Trophoblast cell (in vitro differentiated cells and primary cell): ENCODE measurements around the gene DLX6.

Source experiments
- DNase-seq, 2 donors: peaks; one replicate each; pipeline ENCODE4 v3.0.0-alpha.2; 2016
- H2AFZ ChIP-seq: 2 replicates; pipeline ENCODE4 v1.6.1; 2013; ENCODE audit warnings: low read length, moderate library complexity, mild to moderate bottlenecking; ENCODE audit not compliant: insufficient read depth, poor library complexity
- H2AK5ac ChIP-seq: 2 replicates; pipeline ENCODE4 v1.6.1; 2013; ENCODE audit warnings: mild to moderate bottlenecking, low read length
- H2BK120ac ChIP-seq: 2 replicates; pipeline ENCODE4 v1.6.1; 2013; ENCODE audit warnings: low read length, mild to moderate bottlenecking, moderate library complexity; ENCODE audit not compliant: insufficient read depth, poor library complexity
- H2BK12ac ChIP-seq: 2 replicates; pipeline ENCODE4 v1.6.1; 2013; ENCODE audit warnings: mild to moderate bottlenecking, low read length, moderate library complexity
- H2BK5ac ChIP-seq: 2 replicates; pipeline ENCODE4 v1.6.1; 2013; ENCODE audit warnings: low read length, low read depth, moderate library complexity, mild to moderate bottlenecking; ENCODE audit not compliant: poor library complexity
- H3K14ac ChIP-seq: 2 replicates; pipeline ENCODE4 v1.6.1; 2013; ENCODE audit warnings: mild to moderate bottlenecking, low read length
- H3K18ac ChIP-seq: 2 replicates; pipeline ENCODE4 v1.6.1; 2013; ENCODE audit warnings: mild to moderate bottlenecking, low read length
- H3K23ac ChIP-seq: 2 replicates; pipeline ENCODE4 v1.6.1; 2013; ENCODE audit warnings: low read length
- H3K27ac ChIP-seq: 2 replicates; pipeline ENCODE4 v1.5.1; 2013; ENCODE audit warnings: low read depth, mild to moderate bottlenecking, inconsistent platforms, low read length, moderate library complexity
- H3K27me3 ChIP-seq: 2 replicates; pipeline ENCODE4 v1.6.1; 2013; ENCODE audit warnings: inconsistent platforms, mild to moderate bottlenecking, low read length, moderate library complexity; ENCODE audit not compliant: insufficient read depth
- H3K36me3 ChIP-seq, 2 experiments: 1 replicate in 1 of 2; 2 replicates in 1 of 2; pipeline ENCODE4 v1.6.1; 2013; ENCODE audit warnings: low read length in 2 of 2, mild to moderate bottlenecking in 2 of 2, moderate library complexity in 1 of 2; ENCODE audit not compliant: insufficient read depth in 2 of 2, control insufficient read depth in 1 of 2
- H3K4ac ChIP-seq: 2 replicates; pipeline ENCODE4 v1.6.1; 2013; ENCODE audit warnings: low read depth, mild to moderate bottlenecking, low read length, moderate library complexity
- H3K4me1 ChIP-seq, 2 experiments: 1 replicate in 1 of 2; 2 replicates in 1 of 2; pipeline ENCODE4 v1.6.1; 2013; ENCODE audit warnings: low read length in 2 of 2, mild to moderate bottlenecking in 2 of 2, moderate library complexity in 1 of 2; ENCODE audit not compliant: insufficient read depth in 2 of 2, control insufficient read depth in 1 of 2
- H3K4me2 ChIP-seq: 2 replicates; pipeline ENCODE4 v1.6.1; 2013; ENCODE audit warnings: inconsistent platforms, mild to moderate bottlenecking, low read length, moderate library complexity
- H3K4me3 ChIP-seq: 2 replicates; pipeline ENCODE4 v1.5.1; 2013; ENCODE audit warnings: mild to moderate bottlenecking, low read depth, low read length, inconsistent platforms
- H3K79me1 ChIP-seq: one replicate; pipeline ENCODE4 v1.6.1; 2013; ENCODE audit warnings: low read length
- H3K79me2 ChIP-seq: 2 replicates; pipeline ENCODE4 v1.6.1; 2013; ENCODE audit warnings: low read length, mild to moderate bottlenecking; ENCODE audit not compliant: control insufficient read depth, insufficient read depth, poor library complexity
- H3K9ac ChIP-seq: 2 replicates; pipeline ENCODE4 v1.6.1; 2013; ENCODE audit warnings: mild to moderate bottlenecking, low read length
- H3K9me3 ChIP-seq: 2 replicates; pipeline ENCODE4 v1.6.1; 2013; ENCODE audit warnings: low read depth, mild to moderate bottlenecking, control low read depth, inconsistent platforms, low read length; ENCODE audit not compliant: insufficient read depth
- H4K12ac ChIP-seq: 2 replicates; pipeline ENCODE4 v1.6.1; 2013; ENCODE audit warnings: low read depth, mild to moderate bottlenecking, low read length, moderate library complexity
- H4K8ac ChIP-seq: 2 replicates; pipeline ENCODE4 v1.6.1; 2013; ENCODE audit warnings: low read depth, mild to moderate bottlenecking, low read length, moderate library complexity
- H4K91ac ChIP-seq: one replicate; pipeline ENCODE4 v1.6.1; 2013; ENCODE audit warnings: low read depth, mild to moderate bottlenecking, low read length, moderate library complexity
- WGBS: extraction: QIAGEN DNeasy Blood & Tissue Kit; methylation state at CpG from one replicate; pipeline ENCODE4 v1.1.7; 2013; ENCODE audit warnings: missing lambda C conversion rate; ENCODE audit not compliant: insufficient read length, insufficient coverage; ENCODE audit errors: extremely low coverage; 5-methylcytosine and 5-hydroxymethylcytosine counted together

Gene DLX6

GRCh38 chr7:97021747-97022490 lies 16.6 kb downstream of the DLX6 start:
- Histone ChIP-seq H3K27ac (peak overlapping the region; percentile 63), H3K4me2 (peak overlapping the region; percentile 82), H3K18ac (peak overlapping the region; percentile 80), H3K23ac (no peak overlapping the region), H2AK5ac (peak overlapping the region; percentile 18), H3K14ac (peak overlapping the region; percentile 29), H2BK5ac (peak overlapping the region; percentile 52), H3K4me1 (peaks cover 36 to 51% of the 10 kb centered on the region in 2 experiments), H4K12ac (peak overlapping the region; percentile 45), H4K91ac (peak overlapping the region; percentile 50), H3K36me3 (peaks cover 10 to 11% of the 10 kb centered on the region in 2 experiments), H2BK120ac (no peak overlapping the region), H3K9ac (peak overlapping the region; percentile 56), H4K8ac (peak overlapping the region; percentile 37), H3K27me3 (no peaks in the 10 kb centered on the region), H3K4me3 (peak overlapping the region; percentile 63), H3K9me3 (no peaks in the 10 kb centered on the region), H3K79me2 (peaks cover 16% of the 10 kb centered on the region), H3K4ac (peak overlapping the region; percentile 17), H3K79me1 (peaks cover 36% of the 10 kb centered on the region), H2BK12ac (no peak overlapping the region), H2AFZ (no peak overlapping the region)
- no CpG with 5 or more reads among the region's 39 CpGs for WGBS
- DNase-seq: peak; percentile 88 to 89

- no peak overlapping the region for H4K91ac ChIP-seq
- no peak overlapping the region for H4K12ac ChIP-seq
- DNase-seq: peak; percentile 31 to 56
- no peaks in the 10 kb centered on the region for H3K27me3 ChIP-seq
- peaks cover 10 to 11% of the 10 kb centered on the region in 2 experiments for H3K36me3 ChIP-seq
- H3K9ac ChIP-seq: peak overlapping the region; percentile 6
- peaks cover 30% of the 10 kb centered on the region for H3K79me1 ChIP-seq
- H3K14ac ChIP-seq: no peak overlapping the region
- peak overlapping the region; percentile 39 for H3K4ac ChIP-seq
- H3K18ac ChIP-seq: no peak overlapping the region
- H3K9me3 ChIP-seq: no peaks in the 10 kb centered on the region
- peak overlapping the region; percentile 82 for H3K4me2 ChIP-seq
- no CpG with 5 or more reads among the region's 35 CpGs for WGBS
- peak overlapping the region; percentile 93 for H3K4me3 ChIP-seq
- no peak overlapping the region for H2BK120ac ChIP-seq
- no peak overlapping the region for H2BK12ac ChIP-seq
- no peak overlapping the region for H2AK5ac ChIP-seq
- no peak overlapping the region for H4K8ac ChIP-seq
- no peak overlapping the region for H2BK5ac ChIP-seq
- peaks cover 16% of the 10 kb centered on the region for H3K79me2 ChIP-seq
- peaks cover 29 to 50% of the 10 kb centered on the region in 2 experiments for H3K4me1 ChIP-seq
- H3K27ac ChIP-seq: peak overlapping the region; percentile 63
- no peak overlapping the region for H2AFZ ChIP-seq
- H3K23ac ChIP-seq: no peak overlapping the region
These were observed 17.3 kb downstream of the DLX6 start for GRCh38 chr7:97022491-97023306.

GRCh38 chr7:97024209-97025129 lies 19.1 kb downstream of the DLX6 start, which contains the start of gene DLX5:
DLX5 (minus strand) TSS chr7:97024831; CDS start chr7:97024623, 208 bp downstream.
- Histone ChIP-seq H3K23ac (no peak within 1 kb of the TSS), H3K27me3 (no peaks in the 10 kb centered on the region), H3K18ac (peak within 1 kb of the TSS; percentile 93), H4K12ac (peak within 1 kb of the TSS; percentile 44), H3K4me3 (peak within 1 kb of the TSS; percentile 93), H4K8ac (peak within 1 kb of the TSS; percentile 42), H2AK5ac (no peak within 1 kb of the TSS), H3K9me3 (no peaks in the 10 kb centered on the region), H3K79me1 (peaks cover 30% of the 10 kb centered on the region), H2BK5ac (peak within 1 kb of the TSS; percentile 44), H2BK120ac (peak within 1 kb of the TSS; percentile 45), H4K91ac (peak within 1 kb of the TSS; percentile 64), H3K4me1 (peaks cover 23 to 38% of the 10 kb centered on the region in 2 experiments), H3K36me3 (peaks cover 10 to 11% of the 10 kb centered on the region in 2 experiments), H2AFZ (peak within 1 kb of the TSS; percentile 56), H3K79me2 (peaks cover 16% of the 10 kb centered on the region), H3K27ac (peak within 1 kb of the TSS; percentile 66), H3K4ac (peak within 1 kb of the TSS; percentile 85), H2BK12ac (peak within 1 kb of the TSS; percentile 51), H3K9ac (peak within 1 kb of the TSS; percentile 90), H3K4me2 (peak within 1 kb of the TSS; percentile 82), H3K14ac (peak within 1 kb of the TSS; percentile 85)
- peak; percentile 77 to 89 for DNase-seq
- WGBS: no CpG with 5 or more reads among the region's 60 CpGs
